CD4-positive, alpha-beta T cell (primary cell): ENCODE measurements around the gene PPP1R12B. TPM values are rescaled to one million over a fixed set of nuclear protein-coding genes. Genes with fewer than 3 reads are reported as not detected.

Experiments
- ATAC-seq: fragments of 200-7000 bp; cut with Tn5 transposase; one replicate; pipeline ENCODE4 v1.10.0; 2022; ENCODE audit warnings: mild to moderate bottlenecking; ENCODE audit not compliant: poor library complexity
- CTCF ChIA-PET: fragments of 350-600 bp; sonication (Branson Sonifier 250); formaldehyde crosslinking; loops from one replicate; lab custom pipeline; 2021; ENCODE audit warnings: antibody characterized with exemption, inconsistent platforms; lab: Charles Lee
- POLR2A ChIA-PET: fragments of 350-600 bp; sonication (Branson Sonifier 250); formaldehyde crosslinking; loops from one replicate; lab custom pipeline; 2021; ENCODE audit warnings: antibody characterized with exemption, inconsistent platforms; lab: Charles Lee
- DNase-seq, 14 experiments: peaks; one replicate each; pipeline ENCODE4 v3.0.0-alpha.2; 2013 to 2020; ENCODE audit warnings: mixed read lengths in 2 of 14
- H3K27ac ChIP-seq, 2 donors: one replicate each; pipeline versions ENCODE4 v1.5.1 to v1.7.0; 2013; ENCODE audit warnings: low read length in 2 of 2, low read depth in 1 of 2, mild to moderate bottlenecking in 1 of 2
- H3K27me3 ChIP-seq, 2 experiments: 1 replicate in 1 of 2; 2 replicates in 1 of 2; pipeline versions ENCODE4 v1.6.1 to v1.7.0; 2013; ENCODE audit warnings: low read length in 2 of 2, control low read depth in 1 of 2, mild to moderate bottlenecking in 1 of 2, moderate library complexity in 1 of 2; ENCODE audit not compliant: insufficient read depth in 2 of 2, control insufficient read depth in 1 of 2
- H3K36me3 ChIP-seq: one replicate; pipeline ENCODE4 v1.6.1; 2013; ENCODE audit warnings: low read length, control low read depth; ENCODE audit not compliant: insufficient read depth
- H3K4me1 ChIP-seq: one replicate; pipeline ENCODE4 v1.6.1; 2013; ENCODE audit warnings: low read length, control low read depth; ENCODE audit not compliant: insufficient read depth
- H3K4me3 ChIP-seq: one replicate; pipeline ENCODE4 v1.5.1; 2013; ENCODE audit warnings: mild to moderate bottlenecking, low read length, moderate library complexity
- H3K9me3 ChIP-seq, 2 experiments: 1 replicate in 1 of 2; 2 replicates in 1 of 2; pipeline versions ENCODE4 v1.6.1 to v1.7.0; 2013; ENCODE audit warnings: low read length in 2 of 2, mild to moderate bottlenecking in 2 of 2, control low read depth in 1 of 2, moderate library complexity in 1 of 2; ENCODE audit not compliant: control insufficient read depth in 1 of 2, insufficient read depth in 1 of 2
- H3K27ac Mint-ChIP-seq: one replicate; pipeline ENCODE4 v1.8.0; 2020; ENCODE audit warnings: mixed read lengths
- H3K27me3 Mint-ChIP-seq: one replicate; pipeline ENCODE4 v1.8.0; 2021; ENCODE audit warnings: mixed read lengths
- H3K36me3 Mint-ChIP-seq: one replicate; pipeline ENCODE4 v1.8.0; 2021; ENCODE audit warnings: low read depth, mixed read lengths
- H3K4me1 Mint-ChIP-seq: one replicate; pipeline ENCODE4 v1.8.0; 2021; ENCODE audit warnings: low read depth, mixed read lengths
- H3K4me3 Mint-ChIP-seq: one replicate; pipeline ENCODE4 v1.8.0; 2020; ENCODE audit warnings: mild to moderate bottlenecking, mixed read lengths
- H3K9me3 Mint-ChIP-seq: one replicate; pipeline ENCODE4 v1.8.0; 2020; ENCODE audit warnings: mixed read lengths
- intact Hi-C, 2 experiments: fragments of 100-400 bp; cut with DNase I in 1 of 2; cut with micrococcal nuclease in 1 of 2; formaldehyde crosslinking; loops; one replicate each; pipeline versions ENCODE4 v1.15.1 to v1.9.0; 2023 to 2025; cut with DNase I, micrococcal nuclease
- total RNA-seq, 174 experiments: library from RNA in 2 of 174; stranded (reverse) in 2 of 174; gene quantifications; one replicate each; pipeline ENCODE4 v1.2.3 and lab custom pipeline; 2021 to 2026
- TF ChIP-seq, protein P1 (sequence below): fragments of 200-600 bp; IDR thresholded peaks from one replicate; pipeline ENCODE4 v1.8.0; 2022; ENCODE audit warnings: antibody characterized with exemption, mild to moderate bottlenecking

PPP1R12B gene
- total RNA-seq, 2 experiments from 2014 or later, result 15.0 to 15.3 TPM

DNA sequence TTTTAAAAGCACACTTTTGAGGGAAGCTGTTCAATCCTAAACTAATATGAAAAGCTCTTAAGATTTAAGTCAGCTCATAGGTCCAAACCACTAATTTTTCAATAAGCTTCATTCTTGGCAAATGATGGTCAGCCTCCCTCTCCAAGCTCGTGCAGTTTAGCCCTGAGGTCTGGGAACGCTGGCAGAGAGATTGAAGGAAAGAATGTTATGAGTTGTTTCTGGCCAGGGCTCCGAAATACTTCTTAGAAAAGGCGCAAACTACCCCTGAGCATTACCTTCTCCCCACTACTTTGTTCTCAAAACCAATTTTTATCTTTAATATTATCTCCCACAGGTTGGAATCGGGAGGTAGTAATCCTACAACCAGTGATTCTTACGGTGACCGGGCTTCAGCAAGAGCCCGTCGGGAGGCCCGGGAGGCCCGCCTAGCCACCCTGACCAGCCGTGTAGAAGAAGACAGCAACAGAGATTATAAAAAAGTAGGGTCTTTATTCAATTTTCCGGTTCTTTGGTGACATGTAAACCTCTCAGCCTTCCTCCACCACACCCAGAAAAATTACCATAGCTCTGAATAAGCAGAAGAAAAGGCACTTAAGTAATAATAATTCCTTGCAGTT, 214.1 kb downstream of the PPP1R12B start:
- H3K27ac Mint-ChIP-seq, result no peak overlapping the region
- H3K9me3 Mint-ChIP-seq, result no peaks in the 10 kb centered on the region
- ATAC-seq (no peak), DNase-seq (no peak)
- Histone ChIP-seq H3K27me3 (no peaks in the 10 kb centered on the region), H3K36me3 (peaks cover 1% of the 10 kb centered on the region), H3K4me1 (no peaks in the 10 kb centered on the region), H3K4me3 (no peak overlapping the region), H3K27ac (no peak overlapping the region), H3K9me3 (no peaks in the 10 kb centered on the region)
- no peaks in the 10 kb centered on the region for H3K4me1 Mint-ChIP-seq
- CTCF ChIA-PET, result interaction anchor here (1.5 kb wide), 1 partner anchor 9 kb away, joined by 3 read pairs; no protein-coding TSS in a partner anchor
- no peaks in the 10 kb centered on the region for H3K27me3 Mint-ChIP-seq
- no peak overlapping the region for H3K4me3 Mint-ChIP-seq
- TF ChIP-seq, protein P1, sequence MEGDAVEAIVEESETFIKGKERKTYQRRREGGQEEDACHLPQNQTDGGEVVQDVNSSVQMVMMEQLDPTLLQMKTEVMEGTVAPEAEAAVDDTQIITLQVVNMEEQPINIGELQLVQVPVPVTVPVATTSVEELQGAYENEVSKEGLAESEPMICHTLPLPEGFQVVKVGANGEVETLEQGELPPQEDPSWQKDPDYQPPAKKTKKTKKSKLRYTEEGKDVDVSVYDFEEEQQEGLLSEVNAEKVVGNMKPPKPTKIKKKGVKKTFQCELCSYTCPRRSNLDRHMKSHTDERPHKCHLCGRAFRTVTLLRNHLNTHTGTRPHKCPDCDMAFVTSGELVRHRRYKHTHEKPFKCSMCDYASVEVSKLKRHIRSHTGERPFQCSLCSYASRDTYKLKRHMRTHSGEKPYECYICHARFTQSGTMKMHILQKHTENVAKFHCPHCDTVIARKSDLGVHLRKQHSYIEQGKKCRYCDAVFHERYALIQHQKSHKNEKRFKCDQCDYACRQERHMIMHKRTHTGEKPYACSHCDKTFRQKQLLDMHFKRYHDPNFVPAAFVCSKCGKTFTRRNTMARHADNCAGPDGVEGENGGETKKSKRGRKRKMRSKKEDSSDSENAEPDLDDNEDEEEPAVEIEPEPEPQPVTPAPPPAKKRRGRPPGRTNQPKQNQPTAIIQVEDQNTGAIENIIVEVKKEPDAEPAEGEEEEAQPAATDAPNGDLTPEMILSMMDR, result no peak
- POLR2A ChIA-PET, result no interaction called here
- intact Hi-C loops, result no loop called here
- peaks cover 40% of the 10 kb centered on the region for H3K36me3 Mint-ChIP-seq

DNA sequence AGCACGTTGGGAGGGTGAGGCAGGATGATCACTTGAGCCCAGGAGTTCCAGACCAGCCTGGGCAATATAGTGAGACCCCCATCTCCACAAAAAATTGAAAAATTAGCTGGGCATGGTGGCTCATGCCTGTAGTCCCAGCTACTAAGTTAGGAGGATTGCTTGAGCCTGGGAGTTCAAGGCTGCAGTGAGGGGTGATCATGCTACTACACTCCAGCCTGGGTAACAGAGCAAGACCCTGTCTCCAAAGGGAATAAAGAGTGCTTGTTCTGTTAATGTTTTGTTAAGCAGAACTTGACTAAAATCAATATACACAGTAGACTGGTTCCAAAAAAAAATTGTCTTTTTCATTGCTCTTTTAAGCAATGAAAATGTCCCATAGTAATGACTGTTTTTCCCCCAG, 215.3 kb downstream of the PPP1R12B start:
- Mint-ChIP-seq H3K4me3 (no peak overlapping the region), H3K36me3 (peaks cover 53% of the 10 kb centered on the region), H3K9me3 (no peaks in the 10 kb centered on the region), H3K27me3 (no peaks in the 10 kb centered on the region), H3K4me1 (no peaks in the 10 kb centered on the region), H3K27ac (no peak overlapping the region)
- DNase-seq (no peak), ATAC-seq (no peak)
- no peaks in the 10 kb centered on the region for H3K27me3 ChIP-seq
- H3K27ac ChIP-seq, result no peak overlapping the region
- H3K9me3 ChIP-seq, result no peaks in the 10 kb centered on the region
- H3K4me1 ChIP-seq, result no peaks in the 10 kb centered on the region
- H3K36me3 ChIP-seq, result peaks cover 4% of the 10 kb centered on the region
- CTCF ChIA-PET, result no interaction called here
- POLR2A ChIA-PET, result no interaction called here
- H3K4me3 ChIP-seq, result no peak overlapping the region
- TF ChIP-seq, protein P1, result no peak
- intact Hi-C loops, result no loop called here

GRCh38 chr1:202564958-202565495, 216.5 kb downstream of the PPP1R12B start:
- TF ChIP-seq, protein P1, result no peak
- CTCF ChIA-PET, result no interaction called here
- intact Hi-C loops, result no loop called here
- Mint-ChIP-seq H3K36me3 (peaks cover 65% of the 10 kb centered on the region), H3K27me3 (no peaks in the 10 kb centered on the region), H3K4me1 (no peaks in the 10 kb centered on the region), H3K27ac (no peak overlapping the region), H3K4me3 (no peak overlapping the region), H3K9me3 (no peaks in the 10 kb centered on the region)
- H3K4me3 ChIP-seq, result no peak overlapping the region
- no peaks in the 10 kb centered on the region for H3K4me1 ChIP-seq
- no peak overlapping the region for H3K27ac ChIP-seq
- POLR2A ChIA-PET, result no interaction called here
- ATAC-seq, result no peak
- no peaks in the 10 kb centered on the region for H3K27me3 ChIP-seq
- no peak for DNase-seq
- H3K36me3 ChIP-seq, result peaks cover 13% of the 10 kb centered on the region
- no peaks in the 10 kb centered on the region for H3K9me3 ChIP-seq
